GDM1 (cell line): ENCODE data around the gene SPECC1L.

ENCODE experiments used
- DNase-seq: peaks from one replicate; lab custom pipeline; 2025; lab: John Stamatoyannopoulos, UW

The SPECC1L gene

DNA sequence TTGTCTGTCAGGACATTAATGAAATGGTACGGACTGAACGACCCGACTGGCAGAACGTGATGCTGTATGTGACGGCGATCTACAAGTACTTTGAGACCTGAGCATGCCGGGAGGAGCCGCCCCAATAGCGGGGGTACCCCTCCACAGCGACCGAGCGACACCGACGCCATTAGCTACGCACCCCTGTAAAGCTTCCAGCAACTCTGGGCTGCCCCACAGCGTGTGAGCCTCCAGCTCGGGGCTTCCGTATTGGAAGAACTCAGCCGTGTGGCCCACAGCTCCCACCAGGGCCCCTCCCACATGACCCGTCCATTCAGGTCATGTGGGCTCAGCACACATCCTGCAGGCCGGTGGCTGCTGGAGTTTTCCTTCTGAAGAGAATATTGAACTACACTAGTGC is 143.9 kb downstream of the SPECC1L start:
- DNase-seq, result no peak

DNA sequence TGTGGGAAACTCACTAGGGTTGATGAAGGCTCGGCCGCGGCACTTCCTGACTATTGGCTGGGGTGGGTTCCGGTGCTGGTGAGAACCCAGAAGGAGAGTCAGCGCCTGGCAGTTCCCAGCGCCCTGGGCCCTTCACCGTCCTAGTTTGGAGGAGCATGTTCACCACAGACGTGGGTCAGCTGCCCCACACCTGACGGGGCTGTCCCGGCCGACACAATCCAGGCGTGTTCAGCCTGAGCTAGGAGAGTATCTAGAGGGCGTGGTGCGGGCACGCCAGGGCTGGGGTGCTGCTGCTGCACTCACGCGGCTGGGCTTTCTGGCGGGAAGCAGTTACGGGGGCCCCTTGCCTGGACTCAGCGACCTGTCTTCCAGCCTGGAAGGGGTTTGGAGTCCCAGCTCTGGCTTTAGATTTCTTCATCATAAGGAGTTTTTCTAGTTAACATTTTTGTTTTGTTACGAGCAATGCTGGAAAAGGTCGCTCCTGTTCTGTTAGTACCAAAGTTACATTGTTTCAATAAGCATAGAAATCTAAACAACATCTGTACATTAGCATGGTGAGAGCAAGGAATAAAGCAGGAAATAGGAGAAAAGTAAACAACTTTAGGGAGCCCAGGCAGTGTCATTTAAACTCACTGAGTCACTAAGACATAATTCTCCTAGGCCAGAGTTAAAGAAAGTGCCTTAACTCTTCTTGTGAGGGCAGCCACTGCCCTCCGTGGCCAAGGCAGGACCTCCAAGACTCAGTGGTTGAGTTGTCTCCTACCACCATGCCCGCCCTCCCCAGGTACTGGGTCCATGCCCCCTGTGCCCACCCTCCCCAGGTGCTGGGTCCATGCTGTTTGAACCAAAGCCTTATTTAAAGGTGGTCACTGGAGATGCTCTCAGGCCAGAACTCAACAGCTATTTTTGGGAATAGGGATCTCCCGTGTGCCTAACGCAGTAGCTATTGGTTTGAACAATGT is 144.6 kb downstream of the SPECC1L start:
- no peak for DNase-seq

DNA sequence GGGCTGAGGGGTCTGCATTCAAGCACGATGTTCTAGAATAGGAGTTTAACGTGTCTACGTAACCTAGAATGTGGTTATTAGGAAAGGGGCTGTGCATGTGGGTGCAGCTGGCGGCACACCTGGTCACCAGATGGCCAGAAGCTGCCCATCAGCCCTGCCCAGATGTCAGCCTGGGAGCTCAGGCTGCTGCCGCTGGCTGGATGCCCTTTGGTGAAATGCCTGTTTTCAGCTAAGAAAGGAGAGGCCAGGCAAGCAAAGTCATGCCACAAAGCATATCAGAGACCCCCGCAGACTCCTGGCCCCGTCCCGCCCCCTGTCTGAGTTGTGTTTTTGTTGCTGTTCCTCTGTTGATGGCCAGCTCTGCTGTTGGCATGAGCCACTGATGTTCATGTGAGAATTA is 145.5 kb downstream of the SPECC1L start:
- DNase-seq, result no peak

DNA sequence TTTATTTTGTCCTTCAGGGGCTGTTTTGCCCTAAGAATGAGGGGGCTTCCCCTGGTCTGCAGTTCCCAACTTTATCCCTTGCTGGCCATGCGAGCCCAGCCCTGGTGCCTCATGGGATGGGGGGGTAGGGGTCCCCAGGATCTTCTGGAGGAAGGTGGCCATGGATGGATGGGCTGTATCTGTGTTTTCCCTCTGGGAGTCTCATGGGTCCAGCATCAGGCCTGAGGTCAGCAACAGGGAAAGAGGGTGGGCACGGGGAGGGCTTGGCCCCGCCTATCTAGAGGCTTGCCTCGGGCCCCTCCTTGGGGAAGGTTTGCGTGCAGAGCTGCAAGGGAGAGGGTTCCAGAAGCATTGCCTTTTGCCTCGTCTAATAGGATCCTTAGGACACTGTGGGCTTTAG is 146.0 kb downstream of the SPECC1L start:
- no peak for DNase-seq

- DNase-seq, result no peak
Measured at GRCh38 chr22:24417200-24417599, 146.6 kb downstream of the SPECC1L start.

DNA sequence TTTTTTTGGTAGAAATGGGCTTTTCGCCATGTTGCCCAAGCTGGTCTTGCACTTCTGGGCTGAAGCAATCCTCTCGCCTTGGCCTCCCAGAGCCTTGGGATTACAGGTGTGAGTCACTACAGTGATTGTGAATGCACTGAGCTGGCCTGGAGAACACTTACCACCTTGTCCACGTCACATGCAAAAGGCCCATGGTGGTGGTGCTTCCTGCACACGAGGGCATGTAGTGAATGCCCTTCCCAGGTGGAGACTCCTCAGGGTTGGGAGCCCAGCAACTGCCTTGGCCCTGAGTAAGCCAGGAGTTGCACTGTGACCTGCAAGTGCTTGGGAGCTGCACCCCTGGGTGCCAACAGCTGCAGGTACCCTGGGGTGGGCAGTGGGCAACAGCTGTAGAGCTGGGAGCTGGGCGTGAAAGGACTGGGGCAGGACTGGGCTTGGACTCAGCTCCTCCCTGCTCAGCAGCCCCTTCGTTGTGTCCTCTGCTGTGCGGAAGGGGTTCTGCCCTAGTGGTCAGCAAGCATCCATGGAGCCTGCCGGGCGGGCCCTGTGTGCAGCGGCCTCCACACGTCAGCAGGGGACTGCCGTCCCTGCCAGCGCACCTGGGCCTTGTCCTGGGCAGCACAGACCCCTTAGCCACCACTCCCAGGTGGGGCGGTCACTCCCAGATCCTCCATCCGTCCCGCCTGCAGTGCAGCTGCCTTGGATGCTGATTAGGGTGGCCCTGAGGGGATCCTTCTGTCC is 147.4 kb downstream of the SPECC1L start:
- DNase-seq, result no peak

- no peak for DNase-seq
Measured at GRCh38 chr22:24418786-24419474, 148.3 kb downstream of the SPECC1L start.

- no peak for DNase-seq
Measured at GRCh38 chr22:24419475-24419850, 148.8 kb downstream of the SPECC1L start.

DNA sequence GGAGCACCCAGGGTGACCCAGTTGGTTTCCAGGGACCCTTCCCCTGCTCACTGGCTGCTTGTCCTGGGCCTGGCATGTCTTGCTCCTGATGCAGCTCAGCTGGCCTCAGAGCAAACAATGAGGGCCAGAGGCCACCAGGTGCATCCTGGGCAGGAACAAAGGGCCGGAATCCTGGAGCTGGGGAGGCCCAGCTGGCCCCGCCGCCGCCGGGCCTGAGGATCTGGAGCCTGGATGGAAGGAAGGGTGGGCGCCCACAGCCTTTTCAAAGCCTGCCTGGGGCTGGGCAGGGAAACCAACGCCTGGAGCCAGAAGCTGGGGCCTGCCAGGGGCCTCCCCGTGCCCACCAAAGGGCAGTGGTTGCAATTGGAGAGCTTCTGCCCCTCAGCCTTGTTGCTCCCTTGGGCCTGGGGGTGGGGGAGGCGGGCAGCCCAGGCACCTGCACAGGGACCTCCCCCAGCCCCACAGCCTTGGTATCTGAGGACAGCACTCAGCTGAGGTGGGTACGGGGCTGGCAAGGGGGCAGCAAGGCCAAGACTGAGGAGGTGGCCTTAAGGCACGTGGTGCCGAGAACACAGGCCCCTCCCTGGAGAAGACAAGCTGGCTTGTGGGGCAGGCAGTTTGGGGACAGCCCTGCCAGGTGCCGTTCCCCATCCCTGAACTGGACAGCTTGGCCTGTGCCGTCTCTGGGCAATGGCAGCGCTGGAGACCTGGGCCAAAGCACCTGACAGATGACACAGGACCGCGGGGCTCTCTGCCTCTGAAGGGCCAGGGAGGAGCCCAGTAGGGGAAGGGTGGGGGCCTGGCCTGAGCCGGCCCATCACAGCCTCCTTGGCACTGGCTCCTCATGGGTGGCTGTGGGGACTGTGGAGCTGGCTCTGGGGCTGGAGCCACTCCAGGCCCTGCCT is 149.7 kb downstream of the SPECC1L start:
- DNase-seq, result no peak

DNA sequence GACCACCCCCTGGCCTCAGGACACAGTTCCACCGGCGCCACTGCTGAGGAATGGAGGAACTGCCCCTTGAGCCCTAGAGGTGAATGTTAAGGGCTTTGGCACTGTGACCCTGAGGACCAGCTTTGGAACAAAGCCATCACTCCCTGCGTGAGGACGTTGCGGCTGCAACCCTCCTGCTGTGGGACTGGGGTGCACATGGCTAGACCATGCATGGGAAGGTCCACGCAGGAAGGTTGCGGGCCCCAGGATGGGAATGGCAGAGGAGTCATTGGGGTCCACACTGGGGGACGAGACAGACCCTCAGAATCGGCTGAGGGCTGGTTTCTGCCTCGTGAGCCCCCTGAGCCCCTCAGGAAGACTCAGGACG is 150.3 kb downstream of the SPECC1L start:
- no peak for DNase-seq

DNA sequence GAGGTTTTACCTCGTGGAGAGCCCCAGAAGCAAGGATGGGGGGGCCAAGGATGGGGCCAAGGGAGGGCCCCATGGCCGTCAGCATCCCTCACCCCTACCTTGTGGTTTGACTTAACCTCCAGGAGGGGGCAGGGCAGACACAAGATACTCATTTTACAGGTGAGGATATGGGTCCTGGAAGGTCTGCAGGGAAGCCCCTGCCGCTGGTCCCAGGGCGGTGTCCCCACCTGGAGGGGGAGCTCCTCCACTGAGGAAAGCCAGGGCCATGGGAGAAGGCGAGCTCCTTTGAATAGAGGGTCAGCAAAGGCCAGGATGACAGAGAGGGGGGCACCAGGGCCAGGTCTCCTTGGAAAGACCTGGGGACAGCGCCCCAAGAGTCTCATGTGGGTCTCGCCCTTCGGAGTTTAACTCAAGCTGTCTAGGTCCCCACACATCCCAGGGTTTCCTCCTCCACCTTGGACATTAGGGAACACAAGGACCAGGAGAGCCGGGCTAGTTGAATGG is 150.8 kb downstream of the SPECC1L start:
- DNase-seq, result no peak

GRCh38 chr22:24422102-24422665 is 151.6 kb downstream of the SPECC1L start:
- no peak for DNase-seq

DNA sequence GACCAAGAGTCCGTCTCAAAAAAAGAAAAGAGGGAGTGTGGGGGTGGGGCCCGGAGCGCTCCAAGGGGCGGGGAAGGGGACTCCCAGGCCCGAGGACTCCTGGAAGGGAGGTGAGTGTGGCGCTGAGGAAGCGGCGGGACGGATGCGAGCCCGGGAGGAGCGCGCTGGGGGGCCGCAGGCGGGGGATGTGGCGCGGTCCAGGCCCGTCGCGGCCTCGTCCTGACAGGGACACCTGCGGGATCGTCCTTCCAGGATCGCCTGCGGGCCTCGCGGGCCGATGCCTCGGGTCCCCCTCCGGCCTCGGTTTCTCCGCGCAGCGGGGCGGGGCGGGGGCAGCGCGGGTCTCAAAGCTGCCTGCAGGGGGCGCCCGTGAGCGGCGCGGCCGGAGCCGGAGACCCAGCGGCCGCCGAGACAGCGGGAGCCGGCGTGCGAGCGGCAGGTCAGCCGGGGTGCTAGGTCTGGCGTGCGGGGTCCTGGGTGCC is 152.9 kb downstream of the SPECC1L start:
- no peak for DNase-seq

GRCh38 chr22:24424001-24424900 is 153.6 kb downstream of the SPECC1L start:
- no peak for DNase-seq

- DNase-seq, result no peak
Measured at GRCh38 chr22:24424901-24425775, 154.5 kb downstream of the SPECC1L start.

GRCh38 chr22:24426436-24426835 is 155.8 kb downstream of the SPECC1L start:
- no peak for DNase-seq

DNA sequence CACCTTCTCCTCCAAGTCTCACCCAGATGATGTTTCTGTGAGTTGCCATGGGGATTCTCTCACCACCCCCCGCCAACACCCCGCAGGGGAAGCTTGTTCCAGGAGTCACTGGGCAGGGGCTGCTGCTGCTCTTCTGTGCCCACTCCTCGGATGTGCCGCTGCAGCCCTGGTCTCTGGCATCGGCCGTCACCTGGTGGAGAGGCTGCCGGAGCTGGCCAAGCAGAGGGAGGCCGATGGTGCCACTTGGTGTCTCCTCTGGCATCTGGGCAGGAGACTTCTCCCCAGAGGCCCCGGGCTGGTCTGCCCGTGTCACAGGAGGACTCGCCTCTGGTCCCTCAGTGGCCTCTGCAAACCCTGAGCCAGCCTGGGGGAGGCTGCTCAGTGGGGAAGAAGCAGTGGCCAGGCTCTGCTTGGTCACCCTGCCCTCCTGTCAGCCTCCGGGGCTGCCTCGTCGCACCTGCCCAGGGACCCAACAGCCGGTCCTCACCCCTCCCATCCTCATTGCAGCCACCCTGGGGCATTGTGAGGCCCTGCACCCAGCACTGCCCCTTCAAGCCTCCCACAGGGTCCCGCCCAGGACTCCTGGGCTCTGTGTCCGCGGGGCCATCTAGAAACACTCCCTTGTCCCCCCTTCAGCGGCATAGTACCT is 156.3 kb downstream of the SPECC1L start:
- no peak for DNase-seq

DNA sequence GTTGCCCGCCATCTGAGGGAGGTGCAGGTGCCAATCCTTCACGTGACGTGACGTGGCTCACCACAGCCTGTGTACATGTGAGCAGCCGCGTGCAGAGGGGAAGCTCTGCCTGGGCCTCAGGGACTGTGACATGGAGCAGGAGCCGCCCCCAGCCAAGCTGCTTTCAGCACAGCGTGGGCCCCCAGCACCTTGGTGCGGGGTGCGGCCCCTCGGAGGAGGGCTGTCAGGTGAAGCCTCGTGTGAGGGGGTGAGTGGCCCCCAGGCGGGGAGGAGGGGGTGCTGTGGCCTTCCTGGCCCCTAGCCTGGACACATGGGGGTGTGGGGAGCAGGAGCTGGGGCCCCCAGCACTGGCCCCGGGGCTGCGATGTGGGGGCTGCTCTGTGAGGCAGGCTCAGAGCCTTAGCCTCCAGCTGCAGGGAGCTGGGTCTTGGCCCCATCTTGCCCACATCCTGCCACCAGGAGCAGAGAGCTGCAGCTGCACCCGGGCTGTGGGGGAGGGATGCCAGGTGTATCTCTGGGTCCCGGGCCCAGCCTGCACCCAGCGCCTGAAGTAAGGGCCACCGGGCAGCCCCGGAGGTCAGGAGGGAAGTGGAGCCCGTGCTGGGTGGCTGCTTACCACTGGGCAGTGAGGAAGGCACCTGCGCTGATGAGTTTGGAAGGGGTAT is 157.0 kb downstream of the SPECC1L start, which contains the start of gene ADORA2A:
Gene ADORA2A, plus strand, starts transcription at position 100 of the 665 bp plus-strand sequence. CDS start 5,806 bp downstream, outside the sequence.
- no peak for DNase-seq
